H1 (cell line): ENCODE results near the gene NPS. TPM values are rescaled to one million over a fixed set of nuclear protein-coding genes. Genes with fewer than 3 reads are reported as not detected.

Source experiments
- CTCF ChIA-PET: fragments of 300-600 bp; sonication (Branson Sonifier 250); formaldehyde crosslinking; loops from one replicate; lab custom pipeline; 2021; ENCODE audit not compliant: partially characterized antibody; lab: Charles Lee
- POLR2A ChIA-PET: fragments of 300-600 bp; sonication (Branson Sonifier 250); formaldehyde crosslinking; loops from one replicate; lab custom pipeline; 2021; ENCODE audit warnings: inconsistent platforms; ENCODE audit not compliant: partially characterized antibody; lab: Charles Lee
- DNase-seq, 2 experiments: peaks; one replicate each; pipeline versions ENCODE4 v3.0.0 to v3.0.0-alpha.2; 2010 to 2022; ENCODE audit warnings: low spot score in 2 of 2, low read depth in 1 of 2, mixed read lengths in 1 of 2
- FAIRE-seq: peaks from 2 replicates; lab custom pipeline; 2011; peaks lifted over from hg19 to GRCh38; lab: Jason Lieb, UNC
- H2AFZ ChIP-seq: 2 replicates; pipeline ENCODE4 v1.8.1; 2012; ENCODE audit warnings: low read length, inconsistent platforms
- H2AK5ac ChIP-seq: 2 replicates; pipeline ENCODE4 v1.6.1; 2013; ENCODE audit warnings: low read depth, low read length
- H2BK120ac ChIP-seq: replicated peaks from 2 replicates; pipeline ENCODE3; 2013; ENCODE audit warnings: low read depth, low read length, inconsistent platforms
- H2BK12ac ChIP-seq: 2 replicates; pipeline ENCODE4 v1.6.1; 2013; ENCODE audit warnings: low read depth, low read length
- H2BK15ac ChIP-seq: 2 replicates; pipeline ENCODE4 v1.6.1; 2013; ENCODE audit warnings: low read length
- H2BK20ac ChIP-seq: 2 replicates; pipeline ENCODE4 v1.6.1; 2013; ENCODE audit warnings: low read length
- H2BK5ac ChIP-seq: 2 replicates; pipeline ENCODE4 v1.6.1; 2013; ENCODE audit warnings: low read depth, low read length
- H3K14ac ChIP-seq: 2 replicates; pipeline ENCODE4 v1.6.1; 2013; ENCODE audit warnings: inconsistent platforms; ENCODE audit not compliant: insufficient read length
- H3K18ac ChIP-seq: 2 replicates; pipeline ENCODE4 v1.6.1; 2013; ENCODE audit warnings: low read length; ENCODE audit errors: extremely low read depth
- H3K23ac ChIP-seq: 2 replicates; pipeline ENCODE4 v1.6.1; 2013; ENCODE audit warnings: inconsistent platforms; ENCODE audit not compliant: insufficient read length
- H3K23me2 ChIP-seq: 2 replicates; pipeline ENCODE4 v1.6.1; 2013; ENCODE audit warnings: low read depth, low read length
- H3K27ac ChIP-seq: 2 replicates; pipeline ENCODE4 v1.6.1; 2011; ENCODE audit warnings: low read depth, low read length, inconsistent platforms
- H3K27me3 ChIP-seq, 4 experiments: replicated peaks in 1 of 4; 1 replicate in 1 of 4; 2 replicates in 3 of 4; pipeline versions ENCODE4 v1.6.1 to v1.8.1; 2011 to 2013; ENCODE audit warnings: low read length in 3 of 4, mild to moderate bottlenecking in 3 of 4, inconsistent platforms in 2 of 4, mixed read lengths in 2 of 4, moderate library complexity in 1 of 4; ENCODE audit not compliant: control insufficient read depth in 3 of 4, insufficient read depth in 3 of 4; ENCODE audit errors: extremely low read depth in 1 of 4
- H3K36me3 ChIP-seq, 4 experiments: 2 replicates each; pipeline versions ENCODE4 v1.6.1 to v1.8.1; 2011 to 2013; ENCODE audit warnings: mild to moderate bottlenecking in 4 of 4, low read length in 3 of 4, moderate library complexity in 2 of 4, control low read depth in 1 of 4, inconsistent platforms in 1 of 4; ENCODE audit not compliant: insufficient read depth in 4 of 4, control insufficient read depth in 2 of 4
- H3K4ac ChIP-seq: replicated peaks from 2 replicates; pipeline ENCODE3; 2013; ENCODE audit warnings: low read length, low read depth, mixed read lengths, inconsistent platforms; ENCODE audit not compliant: insufficient read length
- H3K4me1 ChIP-seq, 4 experiments: replicated peaks in 1 of 4; 1 replicate in 1 of 4; 2 replicates in 3 of 4; pipeline versions ENCODE4 v1.6.1 to v1.8.1; 2011 to 2013; ENCODE audit warnings: low read length in 3 of 4, inconsistent platforms in 2 of 4, mixed read lengths in 1 of 4; ENCODE audit not compliant: insufficient read depth in 4 of 4, control insufficient read depth in 3 of 4
- H3K4me2 ChIP-seq, 2 experiments: 2 replicates each; pipeline versions ENCODE4 v1.6.1 to v1.8.1; 2011 to 2013; ENCODE audit warnings: low read depth in 2 of 2, low read length in 2 of 2, control low read depth in 1 of 2, inconsistent platforms in 1 of 2, mild to moderate bottlenecking in 1 of 2; ENCODE audit not compliant: insufficient read depth in 1 of 2
- H3K4me3 ChIP-seq, 4 experiments: fragments of 200-600, 300-600 bp in 1 of 4; sonication (generic), shearing (Covaris generic), sonication (Bioruptor Twin) in 1 of 4; 2 replicates each; pipeline versions ENCODE4 v1.5.1 to v1.8.1; 2011 to 2016; ENCODE audit warnings: low read length in 4 of 4, low read depth in 3 of 4, control low read depth in 2 of 4, inconsistent platforms in 2 of 4, mild to moderate bottlenecking in 2 of 4, mixed read lengths in 1 of 4, moderate library complexity in 1 of 4; ENCODE audit not compliant: insufficient read depth in 2 of 4; ENCODE audit errors: extremely low read depth in 1 of 4
- H3K56ac ChIP-seq: replicated peaks from 2 replicates; pipeline ENCODE3; 2013; ENCODE audit warnings: low read depth, mild to moderate bottlenecking, mixed read lengths, low read length, inconsistent platforms; ENCODE audit not compliant: insufficient read length
- H3K79me1 ChIP-seq: 2 replicates; pipeline ENCODE4 v1.6.1; 2013; ENCODE audit warnings: low read depth, low read length, control low read depth
- H3K79me2 ChIP-seq, 2 experiments: 2 replicates each; pipeline versions ENCODE4 v1.6.1 to v1.8.1; 2012 to 2013; ENCODE audit warnings: low read length in 2 of 2, mild to moderate bottlenecking in 2 of 2, inconsistent platforms in 1 of 2; ENCODE audit not compliant: insufficient read depth in 2 of 2, control insufficient read depth in 1 of 2
- H3K9ac ChIP-seq, 4 experiments: replicated peaks in 1 of 4; 1 replicate in 1 of 4; 2 replicates in 3 of 4; pipeline versions ENCODE4 v1.6.1 to v1.8.1; 2011 to 2013; ENCODE audit warnings: low read depth in 3 of 4, low read length in 3 of 4, control low read depth in 2 of 4, mild to moderate bottlenecking in 2 of 4, moderate library complexity in 2 of 4, inconsistent platforms in 1 of 4; ENCODE audit errors: extremely low read depth in 1 of 4
- H3K9me3 ChIP-seq, 2 experiments: 2 replicates each; pipeline versions ENCODE4 v1.6.1 to v1.8.1; 2012 to 2013; ENCODE audit warnings: mild to moderate bottlenecking in 2 of 2, moderate library complexity in 2 of 2, control low read depth in 1 of 2, inconsistent platforms in 1 of 2, low read depth in 1 of 2, low read length in 1 of 2, mixed read lengths in 1 of 2; ENCODE audit not compliant: insufficient read depth in 2 of 2
- H4K20me1 ChIP-seq, 2 experiments: replicated peaks in 1 of 2; 2 replicates each; pipeline versions ENCODE3 to v1.8.1; 2011 to 2013; ENCODE audit warnings: inconsistent platforms in 2 of 2, low read length in 2 of 2, mild to moderate bottlenecking in 1 of 2; ENCODE audit not compliant: insufficient read depth in 2 of 2, control insufficient read depth in 1 of 2
- H4K5ac ChIP-seq: 2 replicates; pipeline ENCODE4 v1.6.1; 2013; ENCODE audit warnings: low read length, low read depth, mixed read lengths, inconsistent platforms; ENCODE audit not compliant: insufficient read length
- H4K8ac ChIP-seq: 2 replicates; pipeline ENCODE4 v1.8.0; 2013; ENCODE audit warnings: mild to moderate bottlenecking, moderate library complexity, low read length, inconsistent platforms; ENCODE audit not compliant: insufficient read depth; ENCODE audit errors: extremely low read depth
- H4K91ac ChIP-seq: replicated peaks from 2 replicates; pipeline ENCODE3; 2013; ENCODE audit warnings: low read length, mixed read lengths, inconsistent platforms; ENCODE audit not compliant: insufficient read length
- BCL11A ChIP-seq, 2 experiments: IDR thresholded peaks; one replicate each; pipeline ENCODE4 v1.6.1; 2011; ENCODE audit warnings: low read depth in 2 of 2, low read length in 2 of 2, mild to moderate bottlenecking in 2 of 2
- CTBP2 ChIP-seq: IDR thresholded peaks from 2 replicates; pipeline ENCODE4 v1.7.0; 2011; ENCODE audit warnings: borderline replicate concordance, mild to moderate bottlenecking, moderate library complexity, mixed read lengths, low read length; ENCODE audit not compliant: insufficient read depth, insufficient read length
- KDM1A ChIP-seq: fragments of 200-600, 300-600 bp; sonication (generic); IDR thresholded peaks from 2 replicates; pipeline ENCODE4 v1.7.1; 2016; ENCODE audit warnings: mild to moderate bottlenecking, low read length, borderline replicate concordance
- PHF8 ChIP-seq: fragments of 200-600 bp; sonication (generic); conservative IDR thresholded peaks from 2 replicates; pipeline ENCODE4 v1.7.1; 2012; ENCODE audit warnings: low read depth, mild to moderate bottlenecking, inconsistent platforms, low read length, moderate library complexity
- RFX5 ChIP-seq: IDR thresholded peaks from 2 replicates; pipeline ENCODE4 v1.6.1; 2011; ENCODE audit warnings: low read depth, low read length, improper control_type of control experiment, borderline replicate concordance
- WGBS, 2 experiments: shearing (Covaris generic) in 1 of 2; methylation state at CpG; one replicate each; pipeline versions ENCODE4 v1.1.6 to v1.1.7; 2013 to 2015; ENCODE audit warnings: low lambda C conversion rate in 2 of 2, mixed read lengths in 2 of 2, inconsistent platforms in 1 of 2, low coverage in 1 of 2, missing lambda C conversion rate in 1 of 2; ENCODE audit not compliant: insufficient replicate concordance in 2 of 2, insufficient coverage in 1 of 2, insufficient read length in 1 of 2; ENCODE audit errors: extremely low coverage in 1 of 2, missing lambda C conversion rate in 1 of 2; 5-methylcytosine and 5-hydroxymethylcytosine counted together
- polyA plus RNA-seq, 7 experiments: library from polyadenylated mRNA; depleted of rRNA in 3 of 7; stranded (reverse) in 5 of 7; unstranded in 2 of 7; fragments of >200 nt in 5 of 7; fragments of 200-250 nt in 2 of 7; gene quantifications; 1 replicate in 5 of 7; 2 replicates in 1 of 7; 4 replicates in 1 of 7; pipeline versions ENCODE4 v1.2.1 to v1.2.3, GENCODE V29; 2011 to 2013; ENCODE audit warnings: missing spikeins in 2 of 7, mixed read lengths in 2 of 7
- total RNA-seq: library from RNA; stranded (reverse); fragmentation: NEBNext Ultra II Directional; extraction: Animal tissue kit (Norgen Biotek cat#: 25700); gene quantifications from 2 replicates; pipeline ENCODE4 v1.2.1, GENCODE V29; 2021

The NPS gene
- total and polyA plus RNA-seq, 2 of the 8 experiments (the other 6 are each of a cell fraction or from before 2014, with no cell fraction given), result not detected

DNA sequence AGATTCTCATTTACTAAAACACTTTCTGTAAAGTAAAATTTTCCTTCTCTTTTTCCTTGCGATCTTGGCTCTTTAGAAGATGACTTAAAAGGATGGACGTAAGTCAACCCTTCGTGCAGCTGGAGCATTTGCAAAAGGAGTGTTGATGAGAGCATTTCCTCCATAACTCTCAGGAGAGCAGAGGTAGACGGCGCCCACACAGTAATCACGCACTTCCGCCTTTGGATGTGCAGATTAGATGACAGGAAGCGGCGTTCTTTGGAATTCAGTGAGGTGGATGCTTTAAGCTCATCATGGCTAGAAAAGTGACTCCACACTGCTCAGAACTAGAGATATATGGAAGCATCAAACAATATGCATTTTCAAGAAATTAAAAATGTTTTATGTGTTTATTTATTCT, 43.0 kb upstream of the NPS start:
- ChIA-PET POLR2A (no interaction called here), CTCF (interaction anchor here (0.8 kb wide), 1 partner anchor 143 kb away, joined by 3 read pairs; no protein-coding TSS in a partner anchor)

More for the DNA sequence above, 43.0 kb upstream of the NPS start:
- Histone ChIP-seq H2BK20ac (no peak overlapping the region), H2BK12ac (no peak overlapping the region), H3K23ac (no peak overlapping the region), H3K4me2 (no peak overlapping the region), H3K4ac (no peak overlapping the region), H3K4me3 (no peak overlapping the region), H3K4me1 (no peaks in the 10 kb centered on the region), H3K36me3 (no peaks in the 10 kb centered on the region), H3K27me3 (no peaks in the 10 kb centered on the region), H3K79me2 (no peaks in the 10 kb centered on the region), H4K91ac (no peak overlapping the region), H3K56ac (no peak overlapping the region), H4K8ac (no peak overlapping the region), H2BK15ac (no peak overlapping the region), H2BK120ac (no peak overlapping the region), H3K18ac (no peak overlapping the region), H3K9me3 (no peaks in the 10 kb centered on the region), H3K9ac (peak overlapping the region in 1 of 4 experiments; percentile 34; a peak in 1 of 7 replicates), H3K79me1 (no peaks in the 10 kb centered on the region), H3K27ac (no peak overlapping the region), H2BK5ac (no peak overlapping the region), H2AFZ (no peak overlapping the region), H2AK5ac (no peak overlapping the region), H4K20me1 (no peaks in the 10 kb centered on the region), H3K14ac (no peak overlapping the region), H4K5ac (no peak overlapping the region), H3K23me2 (no peaks in the 10 kb centered on the region)
- no peak for DNase-seq
- TF ChIP-seq PHF8 (no peak), CTBP2 (no peak), BCL11A (IDR thresholded peaks at IDR 0.05; ENCODE audit: low read depth in 2 of 2, low read length in 2 of 2) (no peak), KDM1A (no peak), RFX5 (no peak)
- no peak for FAIRE-seq
- 82% methylated on average over 9 of the region's 9 CpGs; no CpG with 5 or more reads in 1 of the 2 experiments for WGBS, 2 experiments
